ENCODE data around the gene RENBP. TPM values are rescaled to one million over a fixed set of nuclear protein-coding genes. Genes with fewer than 3 reads are reported as not detected.

RENBP gene
- polyA plus RNA-seq, 1 of the 3 experiments (the other 2 are of a cell fraction), result 0.90 TPM

DNA sequence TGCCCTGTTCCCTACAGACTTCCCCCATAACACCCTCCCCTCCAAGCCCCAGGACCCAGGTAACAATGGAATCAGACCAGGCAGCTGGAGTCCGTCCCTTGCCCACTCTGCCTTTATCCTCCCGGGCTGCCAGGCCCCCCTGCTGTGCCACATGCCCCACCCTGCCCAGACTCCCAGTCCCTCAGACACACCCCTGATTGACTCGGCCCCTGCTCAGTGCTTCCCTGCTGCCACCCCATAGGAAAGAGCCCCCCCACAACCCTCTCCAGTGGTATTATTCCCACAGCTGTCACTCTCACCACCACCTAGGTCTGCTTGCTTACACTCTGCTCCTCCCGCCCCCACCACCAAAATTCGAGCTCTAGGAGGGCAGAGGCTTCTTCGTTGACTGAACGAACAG is 4.9 kb downstream of the RENBP start:
- peaks cover 2% of the 10 kb centered on the region for H3K79me2 ChIP-seq (ENCODE audit: insufficient read depth)
- no peak overlapping the region for H2AFZ ChIP-seq (ENCODE audit: low read depth)
- no peak overlapping the region for H3K27ac ChIP-seq (ENCODE audit: low read depth in 2 of 2, low read length in 1 of 2)
- H3K9ac ChIP-seq, result no peak overlapping the region
- no peaks in the 10 kb centered on the region for H4K20me1 ChIP-seq (ENCODE audit: insufficient read depth)
- ChIA-PET CTCF (interaction anchor here (0.6 to 4.5 kb wide), 6 partner anchors 12 to 176 kb away, joined by 3 to 18 read pairs (median 3); no protein-coding TSS in a partner anchor), POLR2A (interaction anchor here (1.2 kb wide), 1 partner anchor 11 kb away, joined by 4 read pairs; no protein-coding TSS in a partner anchor)
- H3F3A ChIP-seq (replicated peaks; ENCODE audit: insufficient read depth), result no peaks in the 10 kb centered on the region
- no peak overlapping the region for H3K4me3 ChIP-seq (ENCODE audit: low read depth in 2 of 2, low read length in 1 of 2)
- no peaks in the 10 kb centered on the region for H3K9me3 ChIP-seq
- TF ChIP-seq, protein P1, sequence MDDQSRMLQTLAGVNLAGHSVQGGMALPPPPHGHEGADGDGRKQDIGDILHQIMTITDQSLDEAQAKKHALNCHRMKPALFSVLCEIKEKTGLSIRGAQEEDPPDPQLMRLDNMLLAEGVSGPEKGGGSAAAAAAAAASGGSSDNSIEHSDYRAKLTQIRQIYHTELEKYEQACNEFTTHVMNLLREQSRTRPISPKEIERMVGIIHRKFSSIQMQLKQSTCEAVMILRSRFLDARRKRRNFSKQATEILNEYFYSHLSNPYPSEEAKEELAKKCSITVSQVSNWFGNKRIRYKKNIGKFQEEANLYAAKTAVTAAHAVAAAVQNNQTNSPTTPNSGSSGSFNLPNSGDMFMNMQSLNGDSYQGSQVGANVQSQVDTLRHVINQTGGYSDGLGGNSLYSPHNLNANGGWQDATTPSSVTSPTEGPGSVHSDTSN (IDR thresholded peaks at IDR 0.05), result no peak
- TF ChIP-seq RCOR1 (IDR thresholded peaks at IDR 0.05; ENCODE audit: low read length) (no peak), SMC3 (IDR thresholded peaks at IDR 0.05; ENCODE audit: low read depth, low read length) (no peak)
- H3K4me1 ChIP-seq (ENCODE audit: control insufficient read depth in 1 of 2, insufficient read depth in 2 of 2, low read depth in 1 of 2, low read length in 1 of 2), result peaks cover 0 to 5% of the 10 kb centered on the region in 2 experiments; a peak in 1 of 4 replicates
- peaks cover 4% of the 10 kb centered on the region; the same call in 1 of the 2 replicates for H3K27me3 ChIP-seq (ENCODE audit: insufficient read depth)
- no peaks in the 10 kb centered on the region for H3K36me3 ChIP-seq (replicated peaks in 1 of 2; ENCODE audit: control insufficient read depth in 1 of 2, insufficient read depth in 2 of 2, low read length in 1 of 2)
- 59% methylated on average over 7 of the region's 7 CpGs for WGBS (ENCODE audit: low lambda C conversion rate)
- H3K4me2 ChIP-seq, result no peak overlapping the region
- no peaks in the 10 kb centered on the region for H3K9me2 ChIP-seq
- no peak for DNase-seq

DNA sequence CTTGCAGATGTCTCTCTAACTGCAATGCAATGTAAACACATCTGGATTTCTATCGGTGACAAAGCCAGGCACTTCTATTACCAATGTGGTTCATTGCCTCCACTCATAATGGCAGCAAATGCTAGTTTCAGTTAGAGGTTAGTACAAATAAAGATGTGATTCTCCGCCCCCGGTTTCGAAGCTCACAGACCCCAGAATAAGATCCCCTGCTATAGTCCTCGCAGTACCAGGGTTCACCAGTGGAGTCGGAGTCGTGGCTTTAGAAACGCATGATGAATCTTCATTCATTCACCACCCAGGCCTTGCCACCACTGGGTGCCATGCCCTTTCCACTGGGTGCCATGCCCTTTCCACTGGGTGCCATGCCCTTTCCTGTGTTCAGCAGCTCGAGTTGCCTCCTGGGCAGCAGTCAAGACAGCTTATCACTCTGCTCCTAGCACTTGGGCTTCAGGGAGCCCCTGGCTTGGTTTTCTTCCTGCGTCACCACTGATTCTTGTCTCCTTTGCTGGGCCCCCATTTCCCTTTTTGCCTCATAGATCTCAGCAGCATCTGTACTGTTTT is 6.1 kb downstream of the RENBP start:
- no peak overlapping the region for H3K4me2 ChIP-seq
- no peak for TF ChIP-seq EZH2phosphoT487 (IDR thresholded peaks at IDR 0.05; ENCODE audit: borderline replicate concordance, low read depth)
- TF ChIP-seq, protein P2, sequence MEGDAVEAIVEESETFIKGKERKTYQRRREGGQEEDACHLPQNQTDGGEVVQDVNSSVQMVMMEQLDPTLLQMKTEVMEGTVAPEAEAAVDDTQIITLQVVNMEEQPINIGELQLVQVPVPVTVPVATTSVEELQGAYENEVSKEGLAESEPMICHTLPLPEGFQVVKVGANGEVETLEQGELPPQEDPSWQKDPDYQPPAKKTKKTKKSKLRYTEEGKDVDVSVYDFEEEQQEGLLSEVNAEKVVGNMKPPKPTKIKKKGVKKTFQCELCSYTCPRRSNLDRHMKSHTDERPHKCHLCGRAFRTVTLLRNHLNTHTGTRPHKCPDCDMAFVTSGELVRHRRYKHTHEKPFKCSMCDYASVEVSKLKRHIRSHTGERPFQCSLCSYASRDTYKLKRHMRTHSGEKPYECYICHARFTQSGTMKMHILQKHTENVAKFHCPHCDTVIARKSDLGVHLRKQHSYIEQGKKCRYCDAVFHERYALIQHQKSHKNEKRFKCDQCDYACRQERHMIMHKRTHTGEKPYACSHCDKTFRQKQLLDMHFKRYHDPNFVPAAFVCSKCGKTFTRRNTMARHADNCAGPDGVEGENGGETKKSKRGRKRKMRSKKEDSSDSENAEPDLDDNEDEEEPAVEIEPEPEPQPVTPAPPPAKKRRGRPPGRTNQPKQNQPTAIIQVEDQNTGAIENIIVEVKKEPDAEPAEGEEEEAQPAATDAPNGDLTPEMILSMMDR (IDR thresholded peaks at IDR 0.05), result peak; percentile 30; the same call in 1 of the 2 replicates
- TF ChIP-seq, protein P3, sequence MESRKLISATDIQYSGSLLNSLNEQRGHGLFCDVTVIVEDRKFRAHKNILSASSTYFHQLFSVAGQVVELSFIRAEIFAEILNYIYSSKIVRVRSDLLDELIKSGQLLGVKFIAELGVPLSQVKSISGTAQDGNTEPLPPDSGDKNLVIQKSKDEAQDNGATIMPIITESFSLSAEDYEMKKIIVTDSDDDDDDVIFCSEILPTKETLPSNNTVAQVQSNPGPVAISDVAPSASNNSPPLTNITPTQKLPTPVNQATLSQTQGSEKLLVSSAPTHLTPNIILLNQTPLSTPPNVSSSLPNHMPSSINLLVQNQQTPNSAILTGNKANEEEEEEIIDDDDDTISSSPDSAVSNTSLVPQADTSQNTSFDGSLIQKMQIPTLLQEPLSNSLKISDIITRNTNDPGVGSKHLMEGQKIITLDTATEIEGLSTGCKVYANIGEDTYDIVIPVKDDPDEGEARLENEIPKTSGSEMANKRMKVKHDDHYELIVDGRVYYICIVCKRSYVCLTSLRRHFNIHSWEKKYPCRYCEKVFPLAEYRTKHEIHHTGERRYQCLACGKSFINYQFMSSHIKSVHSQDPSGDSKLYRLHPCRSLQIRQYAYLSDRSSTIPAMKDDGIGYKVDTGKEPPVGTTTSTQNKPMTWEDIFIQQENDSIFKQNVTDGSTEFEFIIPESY (IDR thresholded peaks at IDR 0.05; ENCODE audit: borderline replicate concordance, low read depth), result no peak
- TF ChIP-seq TAF1 (IDR thresholded peaks at IDR 0.05; ENCODE audit: borderline replicate concordance, low read depth, low read length), result no peak

More for the DNA sequence above, 6.1 kb downstream of the RENBP start:
- no peak overlapping the region for H2AFZ ChIP-seq (ENCODE audit: low read depth)
- H3K9me3 ChIP-seq, result no peaks in the 10 kb centered on the region
- peaks cover 12% of the 10 kb centered on the region; the same call in 1 of the 2 replicates for H4K20me1 ChIP-seq (ENCODE audit: insufficient read depth)
- ChIA-PET POLR2A (no interaction called here), CTCF (interaction anchor here (0.8 to 4.5 kb wide), 6 partner anchors 9 to 175 kb away, joined by 3 to 18 read pairs (median 4); no protein-coding TSS in a partner anchor)
- DNase-seq, result no peak
- H3K36me3 ChIP-seq (replicated peaks in 1 of 2; ENCODE audit: control insufficient read depth in 1 of 2, insufficient read depth in 2 of 2, low read length in 1 of 2), result peaks cover 0 to under 1% of the 10 kb centered on the region in 2 experiments
- H3K9ac ChIP-seq, result no peak overlapping the region
- peaks cover 4% of the 10 kb centered on the region; the same call in 1 of the 2 replicates for H3K27me3 ChIP-seq (ENCODE audit: insufficient read depth)
- 44% methylated on average over 10 of the region's 10 CpGs for WGBS (ENCODE audit: low lambda C conversion rate)
- peaks cover 8 to 12% of the 10 kb centered on the region in 2 experiments; a peak in 2 of 4 replicates for H3K4me1 ChIP-seq (ENCODE audit: control insufficient read depth in 1 of 2, insufficient read depth in 2 of 2, low read depth in 1 of 2, low read length in 1 of 2)
- H3K9me2 ChIP-seq, result no peaks in the 10 kb centered on the region
- no peaks in the 10 kb centered on the region for H3F3A ChIP-seq (replicated peaks; ENCODE audit: insufficient read depth)
- H3K4me3 ChIP-seq (ENCODE audit: low read depth in 2 of 2, low read length in 1 of 2), result no peak overlapping the region
- H3K79me2 ChIP-seq (ENCODE audit: insufficient read depth), result peaks cover 14% of the 10 kb centered on the region
- H3K27ac ChIP-seq (ENCODE audit: low read depth in 2 of 2, low read length in 1 of 2), result no peak overlapping the region

Data from SK-N-SH (cell line).